Keratinocyte (primary cell): ENCODE results near the gene EMILIN3. TPM values are rescaled to one million over a fixed set of nuclear protein-coding genes. Genes with fewer than 3 reads are reported as not detected.

Experiments
- DNase-seq: peaks from one replicate; pipeline ENCODE4 v3.0.0-alpha.2; 2011; ENCODE audit warnings: low read depth, missing footprints, low spot score
- FAIRE-seq: peaks from 2 replicates; lab custom pipeline; 2011; peaks lifted over from hg19 to GRCh38; lab: Jason Lieb, UNC
- H2AFZ ChIP-seq: 2 replicates; pipeline ENCODE4 v1.6.0; 2012; ENCODE audit warnings: low read length, control low read depth, inconsistent platforms; ENCODE audit not compliant: control insufficient read depth
- H3K27ac ChIP-seq: 2 replicates; pipeline ENCODE4 v1.5.1; 2011; ENCODE audit warnings: low read length; ENCODE audit not compliant: control insufficient read depth, insufficient read depth
- H3K27me3 ChIP-seq: 3 replicates; pipeline ENCODE4 v1.6.0; 2011; ENCODE audit warnings: low read length; ENCODE audit not compliant: control insufficient read depth, insufficient read depth; ENCODE audit errors: extremely low read depth
- H3K36me3 ChIP-seq, 2 experiments: 2 replicates in 1 of 2; 3 replicates in 1 of 2; pipeline ENCODE4 v1.5.1; 2011; ENCODE audit warnings: low read length in 2 of 2, mild to moderate bottlenecking in 1 of 2; ENCODE audit not compliant: control insufficient read depth in 2 of 2, insufficient read depth in 2 of 2; ENCODE audit errors: extremely low read depth in 1 of 2
- H3K4me1 ChIP-seq: 3 replicates; pipeline ENCODE4 v1.5.1; 2011; ENCODE audit warnings: low read length; ENCODE audit not compliant: control insufficient read depth, insufficient read depth; ENCODE audit errors: extremely low read depth
- H3K4me2 ChIP-seq: 3 replicates; pipeline ENCODE4 v1.6.0; 2011; ENCODE audit warnings: low read depth, low read length; ENCODE audit not compliant: control insufficient read depth, insufficient read depth; ENCODE audit errors: extremely low read depth
- H3K4me3 ChIP-seq, 3 experiments: fragments of 200-600 bp in 1 of 3; sonication (generic) in 1 of 3; 2 replicates in 2 of 3; 3 replicates in 1 of 3; pipeline ENCODE4 v1.5.1; 2011 to 2016; ENCODE audit warnings: low read length in 3 of 3, mild to moderate bottlenecking in 3 of 3, control low read depth in 2 of 3, inconsistent platforms in 1 of 3, low read depth in 1 of 3, mixed read lengths in 1 of 3, mixed run types in 1 of 3, moderate library complexity in 1 of 3; ENCODE audit not compliant: control insufficient read depth in 2 of 3, insufficient read depth in 2 of 3; ENCODE audit errors: extremely low read depth in 1 of 3
- H3K79me2 ChIP-seq: 2 replicates; pipeline ENCODE4 v1.6.0; 2012; ENCODE audit warnings: low read length; ENCODE audit not compliant: control insufficient read depth, insufficient read depth
- H3K9ac ChIP-seq: 3 replicates; pipeline ENCODE4 v1.6.0; 2011; ENCODE audit warnings: low read length; ENCODE audit not compliant: control insufficient read depth, insufficient read depth; ENCODE audit errors: extremely low read depth
- H3K9me1 ChIP-seq: 3 replicates; pipeline ENCODE4 v1.6.0; 2011; ENCODE audit warnings: low read length; ENCODE audit not compliant: control insufficient read depth, insufficient read depth; ENCODE audit errors: extremely low read depth
- H3K9me3 ChIP-seq: 2 replicates; pipeline ENCODE4 v1.5.1; 2012; ENCODE audit warnings: low read depth, low read length; ENCODE audit not compliant: control insufficient read depth
- H4K20me1 ChIP-seq: 3 replicates; pipeline ENCODE4 v1.6.0; 2011; ENCODE audit warnings: low read length; ENCODE audit not compliant: control insufficient read depth, insufficient read depth; ENCODE audit errors: extremely low read depth
- EZH2 ChIP-seq: IDR thresholded peaks from one replicate; pipeline ENCODE4 v1.6.1; 2012; ENCODE audit warnings: inconsistent platforms, mild to moderate bottlenecking, low read length, moderate library complexity
- dilution Hi-C: fragments of 300-500 bp; cut with MboI; formaldehyde crosslinking; loops from one replicate; pipeline ENCODE4 v1.7.0; 2020; ENCODE audit warnings: low sequenced_read_pairs; ENCODE audit not compliant: extremely low pct_ligation_motif_present
- polyA plus RNA-seq, 5 experiments: library from polyadenylated mRNA; depleted of rRNA in 3 of 5; stranded (reverse) in 3 of 5; stranded (forward) in 1 of 5; unstranded in 1 of 5; fragments of >200 nt; gene quantifications; 1 replicate in 1 of 5; 2 replicates in 3 of 5; 3 replicates in 1 of 5; pipeline versions ENCODE4 v1.2.1 to v1.2.3, GENCODE V29; 2011 to 2012; ENCODE audit warnings: missing spikeins in 2 of 5, low read depth in 1 of 5, low replicate concordance in 1 of 5
- TF ChIP-seq, protein P1 (sequence below), 3 experiments: IDR thresholded peaks in 1 of 3; conservative IDR thresholded peaks in 1 of 3; optimal IDR thresholded peaks in 1 of 3; 2 replicates in 2 of 3; 3 replicates in 1 of 3; pipeline versions ENCODE3 to v1.5.1; 2011; ENCODE audit warnings: low read length in 3 of 3, mild to moderate bottlenecking in 3 of 3, moderate library complexity in 2 of 3, control low read depth in 1 of 3, inconsistent platforms in 1 of 3; ENCODE audit not compliant: insufficient read depth in 2 of 3; ENCODE audit errors: extremely low read depth in 1 of 3

The EMILIN3 gene
- polyA plus RNA-seq, 1 donor (not counting 4 experiments of a cell fraction or from before 2014, with no cell fraction given): not detected

DNA sequence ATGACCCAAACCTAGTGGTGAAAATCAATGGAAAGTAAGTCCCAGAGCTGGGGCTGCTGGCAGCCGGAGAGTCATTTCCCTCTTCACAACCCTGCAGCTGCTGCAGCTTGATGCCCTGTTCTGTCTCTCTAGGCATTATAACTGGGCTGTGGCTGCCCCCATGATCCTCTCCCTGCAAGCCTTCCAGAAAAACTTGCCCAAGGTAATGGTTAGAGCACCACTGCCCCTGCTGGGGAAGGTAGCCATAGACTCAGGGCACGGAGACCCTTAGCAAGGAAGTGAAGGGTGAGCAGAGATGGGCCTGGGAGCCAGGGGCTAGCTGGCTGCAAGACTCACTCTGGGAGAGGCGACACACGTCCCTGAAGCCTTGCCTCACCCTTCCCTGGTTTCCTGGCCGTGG, 14.0 kb downstream of the EMILIN3 start:
- Histone ChIP-seq H3K9ac (no peak overlapping the region), H3K4me2 (no peak overlapping the region), H3K4me1 (no peaks in the 10 kb centered on the region), H4K20me1 (no peaks in the 10 kb centered on the region), H2AFZ (no peak overlapping the region), H3K79me2 (no peaks in the 10 kb centered on the region), H3K36me3 (peaks cover 22 to 54% of the 10 kb centered on the region in 2 experiments), H3K9me1 (no peaks in the 10 kb centered on the region), H3K4me3 (no peak overlapping the region), H3K27ac (no peak overlapping the region), H3K27me3 (no peaks in the 10 kb centered on the region), H3K9me3 (no peaks in the 10 kb centered on the region)
- DNase-seq (no peak), FAIRE-seq (no peak)
- dilution Hi-C loops: no loop called here
- TF ChIP-seq, protein P1, sequence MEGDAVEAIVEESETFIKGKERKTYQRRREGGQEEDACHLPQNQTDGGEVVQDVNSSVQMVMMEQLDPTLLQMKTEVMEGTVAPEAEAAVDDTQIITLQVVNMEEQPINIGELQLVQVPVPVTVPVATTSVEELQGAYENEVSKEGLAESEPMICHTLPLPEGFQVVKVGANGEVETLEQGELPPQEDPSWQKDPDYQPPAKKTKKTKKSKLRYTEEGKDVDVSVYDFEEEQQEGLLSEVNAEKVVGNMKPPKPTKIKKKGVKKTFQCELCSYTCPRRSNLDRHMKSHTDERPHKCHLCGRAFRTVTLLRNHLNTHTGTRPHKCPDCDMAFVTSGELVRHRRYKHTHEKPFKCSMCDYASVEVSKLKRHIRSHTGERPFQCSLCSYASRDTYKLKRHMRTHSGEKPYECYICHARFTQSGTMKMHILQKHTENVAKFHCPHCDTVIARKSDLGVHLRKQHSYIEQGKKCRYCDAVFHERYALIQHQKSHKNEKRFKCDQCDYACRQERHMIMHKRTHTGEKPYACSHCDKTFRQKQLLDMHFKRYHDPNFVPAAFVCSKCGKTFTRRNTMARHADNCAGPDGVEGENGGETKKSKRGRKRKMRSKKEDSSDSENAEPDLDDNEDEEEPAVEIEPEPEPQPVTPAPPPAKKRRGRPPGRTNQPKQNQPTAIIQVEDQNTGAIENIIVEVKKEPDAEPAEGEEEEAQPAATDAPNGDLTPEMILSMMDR (optimal IDR thresholded peaks at IDR 0.05 in 1 of 3, IDR thresholded peaks at IDR 0.05 in 1 of 3, conservative IDR thresholded peaks at IDR 0.05 in 1 of 3; ENCODE audit: extremely low read depth in 1 of 3, insufficient read depth in 2 of 3, low read length in 3 of 3): no peak
- TF ChIP-seq EZH2: no peak

DNA sequence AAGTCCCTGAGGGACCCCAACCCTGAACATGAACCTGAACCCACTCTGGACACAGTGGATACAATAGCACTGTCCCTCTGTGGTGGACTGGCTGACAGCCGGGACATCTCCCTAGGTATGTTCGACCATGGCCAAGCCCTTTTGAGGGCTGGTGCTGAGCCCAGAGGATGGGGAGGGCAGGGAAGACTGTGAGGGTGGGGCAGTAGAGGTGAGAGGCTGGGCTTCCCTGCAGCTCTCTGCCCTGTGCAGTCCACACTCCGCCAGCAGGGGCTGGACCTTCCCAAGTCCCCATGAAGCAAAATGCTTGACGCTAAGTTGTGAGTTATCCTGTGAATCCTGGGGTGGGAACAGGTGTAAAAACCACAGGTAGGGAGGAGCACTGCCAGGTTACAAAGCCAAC, 14.5 kb downstream of the EMILIN3 start:
- peaks cover 20 to 54% of the 10 kb centered on the region in 2 experiments for H3K36me3 ChIP-seq
- FAIRE-seq: no peak

More for the DNA sequence above, 14.5 kb downstream of the EMILIN3 start:
- Histone ChIP-seq H3K4me1 (no peaks in the 10 kb centered on the region), H3K9me3 (no peaks in the 10 kb centered on the region), H3K79me2 (no peaks in the 10 kb centered on the region), H3K9me1 (no peaks in the 10 kb centered on the region), H2AFZ (no peak overlapping the region), H3K27ac (no peak overlapping the region), H3K27me3 (no peaks in the 10 kb centered on the region), H3K4me2 (no peak overlapping the region), H4K20me1 (no peaks in the 10 kb centered on the region), H3K4me3 (no peak overlapping the region), H3K9ac (no peak overlapping the region)
- TF ChIP-seq, protein P1 (optimal IDR thresholded peaks at IDR 0.05 in 1 of 3, IDR thresholded peaks at IDR 0.05 in 1 of 3, conservative IDR thresholded peaks at IDR 0.05 in 1 of 3; ENCODE audit: extremely low read depth in 1 of 3, insufficient read depth in 2 of 3, low read length in 3 of 3): no peak
- TF ChIP-seq EZH2: no peak
- dilution Hi-C loops: no loop called here
- no peak for DNase-seq
